ENCODE results near the gene SPTLC2. TPM values are rescaled to one million over a fixed set of nuclear protein-coding genes. Genes with fewer than 3 reads are reported as not detected.
"Not testable (repeated sequence)": the region's sequence is repeated elsewhere in the genome, so short reads cannot be mapped to it uniquely, and the experiment has no call there.

Gene SPTLC2
- total RNA-seq, 1 donor from 2014 or later = 44.2 TPM

GRCh38 chr14:77529963-77530362 lies 86.5 kb downstream of the SPTLC2 start:
- intact Hi-C loops (cut with DNase I) = no loop called here
- H3K9me3 ChIP-seq = no peaks in the 10 kb centered on the region
- no peak overlapping the region for H3K27ac ChIP-seq
- no peaks in the 10 kb centered on the region for H3K27me3 ChIP-seq
- no peaks in the 10 kb centered on the region for H3K4me1 ChIP-seq
- no peak overlapping the region for H3K4me3 ChIP-seq
- TF ChIP-seq CTCF (IDR thresholded peaks at IDR 0.05) = no peak
- no peaks in the 10 kb centered on the region for H3K36me3 ChIP-seq
- DNase-seq = no peak
- no peak for ATAC-seq

GRCh38 chr14:77529213-77529612 lies 87.2 kb downstream of the SPTLC2 start:
- ATAC-seq (no peak), DNase-seq (no peak)
- no peak overlapping the region for H3K27ac ChIP-seq
- TF ChIP-seq CTCF (IDR thresholded peaks at IDR 0.05) = no peak
- intact Hi-C loops (cut with DNase I) = no loop called here
- H3K4me1 ChIP-seq = no peaks in the 10 kb centered on the region
- no peaks in the 10 kb centered on the region for H3K9me3 ChIP-seq
- H3K4me3 ChIP-seq = no peak overlapping the region
- no peaks in the 10 kb centered on the region for H3K27me3 ChIP-seq
- no peaks in the 10 kb centered on the region for H3K36me3 ChIP-seq

- H3K9me3 ChIP-seq; H3K27ac ChIP-seq; H3K4me1 ChIP-seq; H3K4me3 ChIP-seq; DNase-seq; ATAC-seq; H3K27me3 ChIP-seq; intact Hi-C loops (cut with DNase I); H3K36me3 ChIP-seq: not testable (repeated sequence)
Observed at GRCh38 chr14:77528701-77529100, 87.7 kb downstream of the SPTLC2 start.

GRCh38 chr14:77526266-77526665 lies 90.2 kb downstream of the SPTLC2 start:
- ATAC-seq (no peak), DNase-seq (no peak)
- peaks cover 6% of the 10 kb centered on the region for H3K36me3 ChIP-seq
- no peak overlapping the region for H3K27ac ChIP-seq
- no peaks in the 10 kb centered on the region for H3K9me3 ChIP-seq
- TF ChIP-seq CTCF (IDR thresholded peaks at IDR 0.05) = no peak
- no peaks in the 10 kb centered on the region for H3K27me3 ChIP-seq
- no peaks in the 10 kb centered on the region for H3K4me1 ChIP-seq
- H3K4me3 ChIP-seq = no peak overlapping the region
- intact Hi-C loops (cut with DNase I) = no loop called here

- no peaks in the 10 kb centered on the region for H3K4me1 ChIP-seq
- intact Hi-C loops (cut with DNase I) = no loop called here
- peaks cover 20% of the 10 kb centered on the region for H3K36me3 ChIP-seq
- H3K9me3 ChIP-seq = no peaks in the 10 kb centered on the region
- no peak for TF ChIP-seq CTCF (IDR thresholded peaks at IDR 0.05)
- no peak overlapping the region for H3K27ac ChIP-seq
- DNase-seq (no peak), ATAC-seq (no peak)
- H3K27me3 ChIP-seq = no peaks in the 10 kb centered on the region
- H3K4me3 ChIP-seq = no peak overlapping the region
Observed at GRCh38 chr14:77524536-77524935, 91.9 kb downstream of the SPTLC2 start.

GRCh38 chr14:77523109-77523508 lies 93.3 kb downstream of the SPTLC2 start:
- intact Hi-C loops (cut with DNase I) = no loop called here
- no peak for TF ChIP-seq CTCF (IDR thresholded peaks at IDR 0.05)
- H3K4me3 ChIP-seq = no peak overlapping the region

More at GRCh38 chr14:77523109-77523508, 93.3 kb downstream of the SPTLC2 start:
- H3K36me3 ChIP-seq = peaks cover 31% of the 10 kb centered on the region
- no peaks in the 10 kb centered on the region for H3K27me3 ChIP-seq
- H3K4me1 ChIP-seq = no peaks in the 10 kb centered on the region
- no peak overlapping the region for H3K27ac ChIP-seq
- ATAC-seq = no peak
- no peaks in the 10 kb centered on the region for H3K9me3 ChIP-seq
- no peak for DNase-seq

All from upper lobe of right lung (tissue), 1 donor.